ENCODE results near the gene PPA1.

Gene PPA1

DNA sequence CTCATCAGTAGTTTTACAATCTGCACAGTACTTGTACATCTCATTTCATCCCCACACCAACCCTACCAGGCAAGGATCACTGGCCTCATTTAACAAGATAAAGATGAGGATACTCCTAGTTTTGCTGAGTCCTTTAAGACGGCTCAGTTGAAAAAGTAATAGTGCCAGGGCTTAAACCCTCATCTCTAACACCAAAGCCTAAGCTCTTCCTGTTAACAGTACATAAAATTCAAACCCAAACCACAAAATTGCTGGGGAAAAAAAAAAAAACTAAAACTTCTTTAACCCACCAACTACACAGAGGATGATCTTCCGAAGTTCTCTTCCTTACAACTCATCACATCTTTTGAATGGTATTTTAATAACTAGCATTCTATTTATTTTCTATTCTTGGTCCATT, 64.2 kb downstream of the PPA1 start:
- H2BK120ac ChIP-seq (ENCODE audit: low read depth, low read length): no peak overlapping the region
- peaks cover 1 to 39% of the 10 kb centered on the region in 2 donors for H3K36me3 ChIP-seq (replicated peaks in 1 of 2; ENCODE audit: control insufficient read depth in 2 of 2, insufficient read depth in 2 of 2, low read length in 2 of 2)
- H4K8ac ChIP-seq (ENCODE audit: low read depth, low read length): no peak overlapping the region
- no peak overlapping the region for H3K18ac ChIP-seq (ENCODE audit: low read length)
- peak overlapping the region in 1 of 2 donors; percentile 98 for H3K4me3 ChIP-seq (ENCODE audit: low read length in 2 of 2)
- H2BK12ac ChIP-seq (ENCODE audit: low read length): no peak overlapping the region
- H3K4me2 ChIP-seq (ENCODE audit: insufficient read depth, low read length, poor library complexity, severe bottlenecking): no peak overlapping the region
- no peak overlapping the region for H3K14ac ChIP-seq (ENCODE audit: low read length)
- peaks cover 4% of the 10 kb centered on the region for H3K79me1 ChIP-seq (ENCODE audit: low read depth, low read length)
- no peak for DNase-seq (ENCODE audit: low spot score)
- no peak overlapping the region for H3K9ac ChIP-seq (ENCODE audit: low read depth, low read length, poor library complexity)
- H2AFZ ChIP-seq (ENCODE audit: low read length): no peak overlapping the region
- no peak overlapping the region for H2AK5ac ChIP-seq (ENCODE audit: low read depth, low read length)
- no CpG with 5 or more reads among the region's 2 CpGs for whole genome bisulfite sequencing, 2 donors (ENCODE audit: extremely low coverage in 2 of 2, insufficient read length in 2 of 2, insufficient replicate concordance in 1 of 2)
- H3K27ac ChIP-seq (replicated peaks; ENCODE audit: low read length): no peak overlapping the region
- H3K27me3 ChIP-seq (ENCODE audit: control insufficient read depth in 3 of 3, insufficient read depth in 3 of 3, low read depth in 1 of 3, low read length in 3 of 3): no peaks in the 10 kb centered on the region
- no peak overlapping the region for H4K91ac ChIP-seq (ENCODE audit: low read depth, low read length, poor library complexity)
- peaks cover 0 to 4% of the 10 kb centered on the region in 2 donors for H3K9me3 ChIP-seq (replicated peaks in 1 of 2; ENCODE audit: control insufficient read depth in 2 of 2, insufficient read depth in 1 of 2, low read depth in 1 of 2, low read length in 2 of 2)
- H3K23ac ChIP-seq (ENCODE audit: low read depth, low read length, poor library complexity): no peak overlapping the region
- H2BK5ac ChIP-seq (ENCODE audit: low read length): no peak overlapping the region
- H3K4ac ChIP-seq (ENCODE audit: low read length): no peak overlapping the region
- H3K4me1 ChIP-seq (ENCODE audit: control insufficient read depth in 2 of 2, insufficient read depth in 1 of 2, low read depth in 1 of 2, low read length in 2 of 2): peaks cover 3 to 4% of the 10 kb centered on the region in 2 donors
- H2BK15ac ChIP-seq (ENCODE audit: low read length): no peak overlapping the region

DNA sequence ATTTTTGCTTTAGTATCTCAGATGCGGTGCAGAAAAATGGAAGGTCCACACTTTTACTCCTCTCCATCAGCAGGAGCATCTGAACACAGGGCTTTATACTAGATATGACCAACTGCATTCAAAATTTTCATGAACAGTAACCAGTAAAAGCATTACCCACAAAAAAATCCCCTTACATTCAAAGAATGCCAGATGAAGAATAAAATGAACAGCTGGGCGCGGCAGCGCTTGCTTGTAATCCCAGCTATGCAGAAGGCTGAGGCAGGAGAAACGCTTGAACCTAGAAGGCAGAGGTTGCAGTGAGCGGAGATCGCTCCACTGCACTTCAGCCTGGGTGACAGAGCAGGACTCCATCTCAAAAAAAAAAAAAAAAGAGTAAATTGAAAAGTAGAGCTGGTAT, 66.0 kb downstream of the PPA1 start:
- Histone ChIP-seq H3K4me3 (ENCODE audit: low read length in 2 of 2) (no peak overlapping the region), H3K9me3 (replicated peaks in 1 of 2; ENCODE audit: control insufficient read depth in 2 of 2, insufficient read depth in 1 of 2, low read depth in 1 of 2, low read length in 2 of 2) (peaks cover 0 to 4% of the 10 kb centered on the region in 2 donors), H2BK120ac (ENCODE audit: low read depth, low read length) (no peak overlapping the region), H3K36me3 (replicated peaks in 1 of 2; ENCODE audit: control insufficient read depth in 2 of 2, insufficient read depth in 2 of 2, low read length in 2 of 2) (peaks cover 1 to 55% of the 10 kb centered on the region in 2 donors), H3K79me1 (ENCODE audit: low read depth, low read length) (peaks cover 4% of the 10 kb centered on the region), H4K91ac (ENCODE audit: low read depth, low read length, poor library complexity) (no peak overlapping the region), H2AK5ac (ENCODE audit: low read depth, low read length) (no peak overlapping the region), H3K23ac (ENCODE audit: low read depth, low read length, poor library complexity) (no peak overlapping the region), H3K14ac (ENCODE audit: low read length) (no peak overlapping the region), H3K4ac (ENCODE audit: low read length) (no peak overlapping the region), H3K4me1 (ENCODE audit: control insufficient read depth in 2 of 2, insufficient read depth in 1 of 2, low read depth in 1 of 2, low read length in 2 of 2) (peaks cover 1 to 2% of the 10 kb centered on the region in 2 donors), H3K18ac (ENCODE audit: low read length) (no peak overlapping the region), H2BK12ac (ENCODE audit: low read length) (no peak overlapping the region), H3K27ac (replicated peaks; ENCODE audit: low read length) (no peak overlapping the region), H3K27me3 (ENCODE audit: control insufficient read depth in 3 of 3, insufficient read depth in 3 of 3, low read depth in 1 of 3, low read length in 3 of 3) (no peaks in the 10 kb centered on the region), H3K4me2 (ENCODE audit: insufficient read depth, low read length, poor library complexity, severe bottlenecking) (no peak overlapping the region), H2BK5ac (ENCODE audit: low read length) (no peak overlapping the region), H3K9ac (ENCODE audit: low read depth, low read length, poor library complexity) (no peak overlapping the region), H2AFZ (ENCODE audit: low read length) (no peak overlapping the region), H4K8ac (ENCODE audit: low read depth, low read length) (no peak overlapping the region), H2BK15ac (ENCODE audit: low read length) (no peak overlapping the region)
- DNase-seq (ENCODE audit: low spot score): no peak
- WGBS, 2 donors (ENCODE audit: extremely low coverage in 2 of 2, insufficient read length in 2 of 2, insufficient replicate concordance in 1 of 2): no CpG with 5 or more reads among the region's 7 CpGs

DNA sequence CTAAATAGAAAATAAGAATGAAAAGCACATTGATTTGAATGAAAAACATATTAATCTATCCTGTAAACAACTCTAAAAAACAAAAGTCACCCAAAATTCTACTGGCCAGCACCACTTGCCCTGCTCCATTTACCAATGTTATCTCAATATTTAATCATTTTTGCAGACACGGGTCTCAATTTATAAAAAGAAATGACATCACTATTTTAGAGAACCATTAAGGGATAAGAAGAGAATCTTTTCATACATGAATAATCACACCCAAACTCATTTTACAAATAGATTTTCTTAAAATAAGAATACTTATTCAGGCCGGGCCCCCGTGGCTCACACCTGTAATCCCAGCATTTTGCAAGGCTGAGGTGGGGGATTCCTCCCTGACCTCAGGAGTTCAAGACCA, 66.8 kb downstream of the PPA1 start:
- Histone ChIP-seq H4K8ac (ENCODE audit: low read depth, low read length) (no peak overlapping the region), H3K4me3 (ENCODE audit: low read length in 2 of 2) (no peak overlapping the region), H2BK15ac (ENCODE audit: low read length) (no peak overlapping the region), H3K4ac (ENCODE audit: low read length) (no peak overlapping the region), H2AK5ac (ENCODE audit: low read depth, low read length) (no peak overlapping the region), H4K91ac (ENCODE audit: low read depth, low read length, poor library complexity) (no peak overlapping the region), H3K18ac (ENCODE audit: low read length) (no peak overlapping the region), H3K9me3 (replicated peaks in 1 of 2; ENCODE audit: control insufficient read depth in 2 of 2, insufficient read depth in 1 of 2, low read depth in 1 of 2, low read length in 2 of 2) (peaks cover 0 to 4% of the 10 kb centered on the region in 2 donors), H3K36me3 (replicated peaks in 1 of 2; ENCODE audit: control insufficient read depth in 2 of 2, insufficient read depth in 2 of 2, low read length in 2 of 2) (peaks cover 1 to 62% of the 10 kb centered on the region in 2 donors), H3K4me2 (ENCODE audit: insufficient read depth, low read length, poor library complexity, severe bottlenecking) (no peak overlapping the region), H3K27me3 (ENCODE audit: control insufficient read depth in 3 of 3, insufficient read depth in 3 of 3, low read depth in 1 of 3, low read length in 3 of 3) (no peaks in the 10 kb centered on the region), H3K4me1 (ENCODE audit: control insufficient read depth in 2 of 2, insufficient read depth in 1 of 2, low read depth in 1 of 2, low read length in 2 of 2) (peaks cover 2 to 3% of the 10 kb centered on the region in 2 donors), H2BK5ac (ENCODE audit: low read length) (no peak overlapping the region), H2BK120ac (ENCODE audit: low read depth, low read length) (no peak overlapping the region), H3K27ac (replicated peaks; ENCODE audit: low read length) (no peak overlapping the region), H3K79me1 (ENCODE audit: low read depth, low read length) (peaks cover 4% of the 10 kb centered on the region), H3K9ac (ENCODE audit: low read depth, low read length, poor library complexity) (no peak overlapping the region), H2BK12ac (ENCODE audit: low read length) (no peak overlapping the region), H2AFZ (ENCODE audit: low read length) (no peak overlapping the region), H3K23ac (ENCODE audit: low read depth, low read length, poor library complexity) (no peak overlapping the region), H3K14ac (ENCODE audit: low read length) (no peak overlapping the region)
- WGBS, 2 donors (ENCODE audit: extremely low coverage in 2 of 2, insufficient read length in 2 of 2, insufficient replicate concordance in 1 of 2): no CpG with 5 or more reads among the region's 3 CpGs
- no peak for DNase-seq (ENCODE audit: low spot score)

DNA sequence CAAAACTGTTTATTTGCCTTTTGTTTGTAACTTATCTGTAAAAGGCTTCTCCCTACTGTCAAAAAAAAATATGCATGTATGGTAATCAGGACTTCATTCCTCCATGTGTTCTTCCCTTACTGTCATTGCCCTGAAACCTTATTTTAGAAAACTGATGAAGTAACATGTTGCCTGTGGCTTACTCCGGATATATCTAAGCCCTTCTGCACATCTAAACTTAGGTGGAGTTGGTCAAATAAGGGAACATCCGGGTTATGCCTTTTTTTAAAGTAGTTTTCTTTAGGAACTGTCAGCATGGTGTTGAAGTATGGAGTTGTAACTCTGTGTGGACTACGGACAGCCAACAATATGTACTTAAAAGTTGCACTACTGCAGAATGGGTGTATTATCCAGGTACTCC, 69.1 kb downstream of the PPA1 start:
- Histone ChIP-seq H2BK5ac (ENCODE audit: low read length) (no peak overlapping the region), H2BK120ac (ENCODE audit: low read depth, low read length) (no peak overlapping the region), H2AFZ (ENCODE audit: low read length) (no peak overlapping the region), H3K4me2 (ENCODE audit: insufficient read depth, low read length, poor library complexity, severe bottlenecking) (no peak overlapping the region), H4K8ac (ENCODE audit: low read depth, low read length) (no peak overlapping the region), H2BK15ac (ENCODE audit: low read length) (no peak overlapping the region), H2AK5ac (ENCODE audit: low read depth, low read length) (no peak overlapping the region), H3K79me1 (ENCODE audit: low read depth, low read length) (no peaks in the 10 kb centered on the region), H4K91ac (ENCODE audit: low read depth, low read length, poor library complexity) (no peak overlapping the region), H3K9me3 (replicated peaks in 1 of 2; ENCODE audit: control insufficient read depth in 2 of 2, insufficient read depth in 1 of 2, low read depth in 1 of 2, low read length in 2 of 2) (no peaks in the 10 kb centered on the region), H3K27ac (replicated peaks; ENCODE audit: low read length) (no peak overlapping the region), H2BK12ac (ENCODE audit: low read length) (no peak overlapping the region), H3K27me3 (ENCODE audit: control insufficient read depth in 3 of 3, insufficient read depth in 3 of 3, low read depth in 1 of 3, low read length in 3 of 3) (no peaks in the 10 kb centered on the region), H3K9ac (ENCODE audit: low read depth, low read length, poor library complexity) (no peak overlapping the region), H3K14ac (ENCODE audit: low read length) (no peak overlapping the region), H3K36me3 (replicated peaks in 1 of 2; ENCODE audit: control insufficient read depth in 2 of 2, insufficient read depth in 2 of 2, low read length in 2 of 2) (peaks cover 4 to 85% of the 10 kb centered on the region in 2 donors), H3K4ac (ENCODE audit: low read length) (no peak overlapping the region), H3K23ac (ENCODE audit: low read depth, low read length, poor library complexity) (no peak overlapping the region), H3K4me1 (ENCODE audit: control insufficient read depth in 2 of 2, insufficient read depth in 1 of 2, low read depth in 1 of 2, low read length in 2 of 2) (peaks cover 0 to 2% of the 10 kb centered on the region in 2 donors), H3K4me3 (ENCODE audit: low read length in 2 of 2) (no peak overlapping the region), H3K18ac (ENCODE audit: low read length) (no peak overlapping the region)
- no CpG with 5 or more reads among the region's 3 CpGs for WGBS, 2 donors (ENCODE audit: extremely low coverage in 2 of 2, insufficient read length in 2 of 2, insufficient replicate concordance in 1 of 2)
- DNase-seq (ENCODE audit: low spot score): no peak

Measured in neuronal stem cell (in vitro differentiated cells).